Skeletal muscle tissue (tissue), 4 donors: ENCODE results near the gene TRNT1. TPM values are rescaled to one million over a fixed set of nuclear protein-coding genes. Genes with fewer than 3 reads are reported as not detected.

Source experiments
- H3K27ac ChIP-seq: one replicate; pipeline ENCODE4 v1.7.0; 2013; ENCODE audit warnings: mild to moderate bottlenecking, low read depth, low read length, inconsistent platforms
- H3K27me3 ChIP-seq, 3 donors: one replicate each; pipeline ENCODE4 v1.7.0; 2013; ENCODE audit warnings: low read length in 3 of 3; ENCODE audit not compliant: control insufficient read depth in 3 of 3, insufficient read depth in 3 of 3
- H3K36me3 ChIP-seq, 3 donors: one replicate each; pipeline ENCODE4 v1.7.0; 2013; ENCODE audit warnings: low read length in 3 of 3; ENCODE audit not compliant: control insufficient read depth in 3 of 3, insufficient read depth in 3 of 3
- H3K4me1 ChIP-seq, 3 donors: one replicate each; pipeline ENCODE4 v1.7.0; 2013; ENCODE audit warnings: low read length in 3 of 3, mild to moderate bottlenecking in 3 of 3; ENCODE audit not compliant: control insufficient read depth in 3 of 3, insufficient read depth in 3 of 3
- H3K4me3 ChIP-seq, 3 donors: one replicate each; pipeline ENCODE4 v1.7.0; 2013; ENCODE audit warnings: low read length in 3 of 3
- H3K9ac ChIP-seq, 3 donors: one replicate each; pipeline ENCODE4 v1.7.0; 2013; ENCODE audit warnings: low read length in 3 of 3, mild to moderate bottlenecking in 3 of 3, moderate library complexity in 2 of 3, low read depth in 1 of 3
- H3K9me3 ChIP-seq, 3 donors: one replicate each; pipeline ENCODE4 v1.7.0; 2013; ENCODE audit warnings: low read length in 3 of 3; ENCODE audit not compliant: control insufficient read depth in 3 of 3
- total RNA-seq: library from RNA; depleted of rRNA; stranded (reverse); fragments of >200 nt; gene quantifications from one replicate; pipeline ENCODE4 v1.2.3, GENCODE V29; 2014
- donor health status: Osteomylitis.

The TRNT1 gene
- total RNA-seq, 1 donor from 2014 or later: 26.6 TPM

- no peaks in the 10 kb centered on the region for H3K27me3 ChIP-seq
- no peak overlapping the region for H3K27ac ChIP-seq
- no peak overlapping the region for H3K9ac ChIP-seq
- no peak overlapping the region for H3K4me3 ChIP-seq
- H3K9me3 ChIP-seq: no peaks in the 10 kb centered on the region
- H3K36me3 ChIP-seq: peaks cover 26 to 60% (median 48%) of the 10 kb centered on the region in 3 donors
- H3K4me1 ChIP-seq: peaks cover 0 to 5% (median 0%) of the 10 kb centered on the region in 3 donors
Observed at GRCh38 chr3:3170998-3171397, 44.3 kb downstream of the TRNT1 start.

- Histone ChIP-seq H3K27ac (peak overlapping the region; percentile 43), H3K9me3 (no peaks in the 10 kb centered on the region), H3K4me1 (peaks cover 3 to 13% (median 4%) of the 10 kb centered on the region in 3 donors), H3K36me3 (peaks cover 20 to 49% (median 33%) of the 10 kb centered on the region in 3 donors), H3K4me3 (no peak overlapping the region), H3K27me3 (no peaks in the 10 kb centered on the region), H3K9ac (no peak overlapping the region)
Observed at GRCh38 chr3:3172627-3173026, 45.9 kb downstream of the TRNT1 start.

- Histone ChIP-seq H3K9me3 (no peaks in the 10 kb centered on the region), H3K27me3 (no peaks in the 10 kb centered on the region), H3K4me3 (peak overlapping the region; percentile 71 to 99 (median 79)), H3K27ac (no peak overlapping the region), H3K36me3 (peaks cover 7 to 20% (median 12%) of the 10 kb centered on the region in 3 donors), H3K9ac (peak overlapping the region in 2 of 3 donors; percentile 82 to 87), H3K4me1 (peaks cover 14 to 25% (median 18%) of the 10 kb centered on the region in 3 donors)
Observed at GRCh38 chr3:3177861-3178497, 51.2 kb downstream of the TRNT1 start.

GRCh38 chr3:3178498-3179328 is 52.0 kb downstream of the TRNT1 start:
- H3K4me3 ChIP-seq: peak overlapping the region; percentile 71 to 99 (median 79)
- H3K9ac ChIP-seq: peak overlapping the region; percentile 82 to 95 (median 87)
- peaks cover 7 to 13% (median 7%) of the 10 kb centered on the region in 3 donors for H3K36me3 ChIP-seq
- H3K27me3 ChIP-seq: no peaks in the 10 kb centered on the region
- H3K4me1 ChIP-seq: peaks cover 14 to 25% (median 18%) of the 10 kb centered on the region in 3 donors
- H3K9me3 ChIP-seq: no peaks in the 10 kb centered on the region
- peak overlapping the region; percentile 68 for H3K27ac ChIP-seq

- peak within 1 kb of the TSS; percentile 82 to 95 (median 87) for H3K9ac ChIP-seq
- no peaks in the 10 kb centered on the region for H3K27me3 ChIP-seq
- no peaks in the 10 kb centered on the region for H3K9me3 ChIP-seq
- H3K4me3 ChIP-seq: peak within 1 kb of the TSS; percentile 71 to 99 (median 79)
- H3K27ac ChIP-seq: peak within 1 kb of the TSS; percentile 68
- H3K36me3 ChIP-seq: peaks cover 0 to 5% (median 0%) of the 10 kb centered on the region in 3 donors
- peaks cover 14 to 25% (median 18%) of the 10 kb centered on the region in 3 donors for H3K4me1 ChIP-seq
Observed at GRCh38 chr3:3179407-3180094, 52.8 kb downstream of the TRNT1 start, which contains the start of gene CRBN. TSS of gene CRBN (minus strand) at chr3:3179691. CDS start at chr3:3179687, 4 bp downstream.

- Histone ChIP-seq H3K4me1 (peaks cover 14 to 25% (median 18%) of the 10 kb centered on the region in 3 donors), H3K27me3 (no peaks in the 10 kb centered on the region), H3K27ac (no peak overlapping the region), H3K4me3 (no peak overlapping the region), H3K9me3 (no peaks in the 10 kb centered on the region), H3K9ac (no peak overlapping the region), H3K36me3 (peaks cover 0 to 5% (median 0%) of the 10 kb centered on the region in 3 donors)
Observed at GRCh38 chr3:3180456-3180855, 53.7 kb downstream of the TRNT1 start.

- no peaks in the 10 kb centered on the region for H3K27me3 ChIP-seq
- no peak overlapping the region for H3K27ac ChIP-seq
- H3K4me3 ChIP-seq: no peak overlapping the region
- H3K9ac ChIP-seq: no peak overlapping the region
- H3K9me3 ChIP-seq: peaks cover 3 to 4% (median 4%) of the 10 kb centered on the region in 3 donors
- H3K36me3 ChIP-seq: no peaks in the 10 kb centered on the region
- peaks cover 0 to 1% (median under 1%) of the 10 kb centered on the region in 3 donors for H3K4me1 ChIP-seq
Observed at GRCh38 chr3:3184876-3185275, 58.1 kb downstream of the TRNT1 start.

- Histone ChIP-seq H3K4me3 (no peak overlapping the region), H3K9ac (no peak overlapping the region), H3K27ac (no peak overlapping the region), H3K4me1 (no peaks in the 10 kb centered on the region), H3K9me3 (peaks cover 3 to 4% (median 4%) of the 10 kb centered on the region in 3 donors), H3K36me3 (no peaks in the 10 kb centered on the region), H3K27me3 (no peaks in the 10 kb centered on the region)
Observed at GRCh38 chr3:3189102-3189727, 62.5 kb downstream of the TRNT1 start.

GRCh38 chr3:3189961-3190360 is 63.2 kb downstream of the TRNT1 start:
- peaks cover 3 to 4% (median 4%) of the 10 kb centered on the region in 3 donors for H3K9me3 ChIP-seq
- no peaks in the 10 kb centered on the region for H3K27me3 ChIP-seq
- H3K4me3 ChIP-seq: no peak overlapping the region
- no peak overlapping the region for H3K9ac ChIP-seq
- no peaks in the 10 kb centered on the region for H3K36me3 ChIP-seq
- no peak overlapping the region for H3K27ac ChIP-seq
- no peaks in the 10 kb centered on the region for H3K4me1 ChIP-seq
